GM12801 (cell line): ENCODE measurements around the gene KLRD1.

Experiments
- CTCF ChIP-seq: IDR thresholded peaks from one replicate; pipeline ENCODE4 v1.5.1; 2011; ENCODE audit warnings: control low read depth; ENCODE audit not compliant: insufficient read length; ENCODE audit errors: extremely low read depth

KLRD1 gene

GRCh38 chr12:10307630-10308029, at the start of gene KLRD1:
Gene KLRD1 (plus strand): TSS chr12:10307870. CDS start chr12:10308078, 208 bp downstream.
- no peak for TF ChIP-seq CTCF

- no peak for TF ChIP-seq CTCF
Measured at GRCh38 chr12:10260927-10261326, 46.7 kb upstream of the KLRD1 start.

GRCh38 chr12:10268037-10268436, 39.6 kb upstream of the KLRD1 start:
- TF ChIP-seq CTCF: no peak

GRCh38 chr12:10272467-10272866, 35.2 kb upstream of the KLRD1 start:
- no peak for TF ChIP-seq CTCF

- TF ChIP-seq CTCF: no peak
Measured at GRCh38 chr12:10276774-10277173, 30.9 kb upstream of the KLRD1 start.

GRCh38 chr12:10278104-10278503, 29.6 kb upstream of the KLRD1 start:
- no peak for TF ChIP-seq CTCF

- TF ChIP-seq CTCF: no peak
Measured at GRCh38 chr12:10279937-10280336, 27.7 kb upstream of the KLRD1 start.

- TF ChIP-seq CTCF: no peak
Measured at GRCh38 chr12:10283027-10283426, 24.6 kb upstream of the KLRD1 start.
